ENCODE measurements around the gene WDR90.
A peak's percentile ranks its signal among the peaks of the same experiment; 100 is the strongest.

WDR90 gene

GRCh38 chr16:682493-683395 is 33.6 kb downstream of the WDR90 start:
- TF ChIP-seq CTCF (IDR thresholded peaks at IDR 0.05; ENCODE audit: extremely low read depth, insufficient read depth, missing control alignments), result no peak
- in situ Hi-C loops (cut with MboI; ENCODE audit: low pct_unique_long_range_greater_than_20kb, low sequenced_read_pairs, unreplicated experiment), result no loop called here
- DNase-seq (ENCODE audit: low spot score), result no peak

DNA sequence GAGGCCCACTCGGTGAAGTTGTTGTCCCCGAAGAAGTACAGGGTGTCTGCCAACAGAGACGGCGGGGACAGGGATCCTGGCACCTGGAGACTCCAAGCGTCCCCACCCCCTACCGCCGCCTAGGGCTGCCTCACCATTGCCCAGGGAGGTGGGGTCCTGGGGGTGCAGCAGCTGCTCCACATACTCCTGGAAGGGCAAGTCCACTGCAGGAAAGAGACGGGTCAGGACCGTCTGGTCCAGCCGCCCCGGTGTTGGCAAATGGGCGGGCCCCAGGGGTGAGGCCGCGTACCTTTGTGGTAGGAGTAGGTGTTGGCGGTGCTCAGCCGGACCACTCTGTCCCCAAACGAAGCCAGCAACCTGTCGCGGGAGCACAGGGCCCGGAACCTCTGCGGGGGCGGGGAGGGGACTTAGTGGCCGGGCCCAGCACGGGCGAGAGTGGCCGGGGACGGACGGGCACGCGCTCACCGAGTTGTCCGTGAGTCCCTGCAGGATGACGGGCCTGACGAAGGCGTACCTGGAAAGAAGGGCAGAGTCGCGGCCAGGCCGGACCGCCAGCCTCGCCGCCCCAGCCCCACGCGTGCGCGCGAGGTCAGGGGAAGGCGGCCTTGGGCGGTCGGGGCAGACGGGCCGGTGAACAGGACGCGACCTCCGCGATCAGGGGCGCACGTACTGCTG is 34.4 kb downstream of the WDR90 start:
- in situ Hi-C loops (cut with MboI; ENCODE audit: low pct_unique_long_range_greater_than_20kb, low sequenced_read_pairs, unreplicated experiment), result no loop called here
- TF ChIP-seq CTCF (IDR thresholded peaks at IDR 0.05; ENCODE audit: extremely low read depth, insufficient read depth, missing control alignments), result no peak
- DNase-seq (ENCODE audit: low spot score), result no peak

- in situ Hi-C loops (cut with MboI; ENCODE audit: low pct_unique_long_range_greater_than_20kb, low sequenced_read_pairs, unreplicated experiment), result no loop called here
- DNase-seq (ENCODE audit: low spot score), result peak; percentile 99
- TF ChIP-seq CTCF (IDR thresholded peaks at IDR 0.05; ENCODE audit: extremely low read depth, insufficient read depth, missing control alignments), result no peak
Measured at GRCh38 chr16:684071-684794, 35.1 kb downstream of the WDR90 start, which contains the start of gene JMJD8. JMJD8 (minus strand) TSS chr16:684334; CDS start chr16:684319, 15 bp downstream.

DNA sequence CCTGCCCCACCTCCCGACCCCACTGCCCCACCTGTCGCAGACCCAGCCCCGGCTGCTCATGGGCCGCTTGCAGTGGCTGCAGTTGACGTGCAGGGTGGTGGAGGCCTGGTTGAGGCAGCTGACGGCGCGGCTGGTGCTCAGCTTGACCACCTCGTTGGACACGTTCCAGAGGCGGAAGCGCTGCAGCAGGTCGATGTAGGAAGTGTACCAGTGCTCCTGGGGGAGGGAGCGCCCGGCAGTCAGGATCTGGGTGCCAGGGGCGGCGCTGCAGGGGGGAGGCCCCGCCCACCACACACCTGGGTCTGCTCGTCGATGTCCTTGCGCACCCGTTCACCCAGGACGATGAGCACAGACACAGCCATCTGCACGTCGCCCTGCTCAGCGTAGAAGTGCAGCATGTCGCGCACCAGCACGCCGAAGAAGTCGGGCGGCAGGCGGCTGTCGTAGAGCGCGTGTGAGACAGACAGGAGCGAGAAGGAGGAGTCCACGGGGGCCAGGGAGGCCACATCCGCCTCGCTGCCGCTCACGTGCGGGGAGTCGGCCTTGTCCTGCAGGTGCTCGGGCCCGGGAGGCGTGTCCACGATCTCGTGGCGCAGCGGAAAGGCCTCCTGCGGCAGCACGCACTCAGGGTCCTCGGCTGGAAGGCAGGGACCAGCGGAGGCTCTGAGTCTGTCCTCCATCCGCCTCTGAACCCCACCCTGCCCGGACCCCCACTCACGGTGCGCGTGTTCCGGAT is 36.0 kb downstream of the WDR90 start:
- DNase-seq (ENCODE audit: low spot score), result no peak
- in situ Hi-C loops (cut with MboI; ENCODE audit: low pct_unique_long_range_greater_than_20kb, low sequenced_read_pairs, unreplicated experiment), result no loop called here
- TF ChIP-seq CTCF (IDR thresholded peaks at IDR 0.05; ENCODE audit: extremely low read depth, insufficient read depth, missing control alignments), result no peak

DNA sequence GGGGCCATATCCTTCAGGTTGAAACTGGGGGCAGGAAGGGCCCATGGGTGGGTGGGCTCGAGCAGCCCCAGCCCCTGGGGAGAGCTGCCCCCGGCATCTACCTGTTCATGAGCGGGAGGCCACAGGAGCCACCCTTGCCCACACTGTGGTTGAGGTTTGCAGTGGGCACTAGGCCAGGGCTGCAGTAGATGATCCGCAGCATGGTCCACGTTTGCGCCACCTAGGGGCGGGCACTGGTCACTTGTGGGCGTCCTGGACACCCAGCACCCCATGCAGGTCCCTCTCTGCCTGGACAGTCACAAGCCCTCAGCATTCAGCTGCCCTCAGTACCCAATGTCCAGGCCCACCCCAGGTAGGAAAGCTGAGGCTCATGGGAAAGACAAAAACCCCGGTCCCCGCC is 36.8 kb downstream of the WDR90 start:
- in situ Hi-C loops (cut with MboI; ENCODE audit: low pct_unique_long_range_greater_than_20kb, low sequenced_read_pairs, unreplicated experiment), result no loop called here
- TF ChIP-seq CTCF (IDR thresholded peaks at IDR 0.05; ENCODE audit: extremely low read depth, insufficient read depth, missing control alignments), result peak; percentile 42
- no peak for DNase-seq (ENCODE audit: low spot score)
